22Rv1 (cell line): ENCODE results near the gene PTGES3L.

ENCODE experiments used
- H3K27ac ChIP-seq: fragments of 450-650 bp; 2 replicates; pipeline ENCODE4 v1.5.1; 2017
- CTCF ChIP-seq: fragments of 450-650 bp; IDR thresholded peaks from 2 replicates; pipeline ENCODE4 v1.5.1; 2017; ENCODE audit warnings: mild to moderate bottlenecking
- ZFX ChIP-seq: fragments of 450-650 bp; IDR thresholded peaks from 2 replicates; pipeline ENCODE4 v1.6.1; 2017; ENCODE audit warnings: antibody characterized with exemption, borderline replicate concordance

PTGES3L gene

GRCh38 chr17:43024407-43025289, 44.8 kb upstream of the PTGES3L start, which contains the start of gene RND2:
TSS of gene RND2 (plus strand) at chr17:43025231. CDS start at chr17:43025348, 117 bp downstream.
- TF ChIP-seq ZFX (no peak), CTCF (peak; percentile 44)
- peak within 1 kb of the TSS; percentile 72 for H3K27ac ChIP-seq

- peak within 1 kb of the TSS; percentile 64 for H3K27ac ChIP-seq
- TF ChIP-seq CTCF = no peak
Measured at GRCh38 chr17:43021741-43022512, 42.0 kb upstream of the PTGES3L start, which contains the start of gene VAT1. TSS of gene VAT1 (minus strand) at chr17:43022385. CDS start at chr17:43022322, 63 bp downstream.

- peak overlapping the region; percentile 64 for H3K27ac ChIP-seq
- TF ChIP-seq CTCF (no peak), ZFX (no peak)
Measured at GRCh38 chr17:43020789-43021740, 41.2 kb upstream of the PTGES3L start.

- no peak for TF ChIP-seq ZFX
- TF ChIP-seq CTCF = no peak
- peak overlapping the region; percentile 8; the same call in 1 of the 2 replicates for H3K27ac ChIP-seq
Measured at GRCh38 chr17:43020030-43020621, 40.2 kb upstream of the PTGES3L start.

GRCh38 chr17:43019418-43019817, 39.5 kb upstream of the PTGES3L start:
- H3K27ac ChIP-seq = no peak overlapping the region

More at GRCh38 chr17:43019418-43019817, 39.5 kb upstream of the PTGES3L start:
- TF ChIP-seq ZFX (no peak), CTCF (no peak)
